GM18873 (cell line): Measurements from ENCODE around the gene NKIRAS2.

Experiments used
- ATAC-seq: cut with Tn5 transposase; IDR thresholded peaks from one replicate; pipeline ENCODE4 v1.9.1; 2021; ENCODE audit warnings: mild to moderate bottlenecking, moderate library complexity, moderate number of reproducible peaks; ENCODE audit not compliant: unreplicated experiment, low FRiP score

The NKIRAS2 gene

DNA sequence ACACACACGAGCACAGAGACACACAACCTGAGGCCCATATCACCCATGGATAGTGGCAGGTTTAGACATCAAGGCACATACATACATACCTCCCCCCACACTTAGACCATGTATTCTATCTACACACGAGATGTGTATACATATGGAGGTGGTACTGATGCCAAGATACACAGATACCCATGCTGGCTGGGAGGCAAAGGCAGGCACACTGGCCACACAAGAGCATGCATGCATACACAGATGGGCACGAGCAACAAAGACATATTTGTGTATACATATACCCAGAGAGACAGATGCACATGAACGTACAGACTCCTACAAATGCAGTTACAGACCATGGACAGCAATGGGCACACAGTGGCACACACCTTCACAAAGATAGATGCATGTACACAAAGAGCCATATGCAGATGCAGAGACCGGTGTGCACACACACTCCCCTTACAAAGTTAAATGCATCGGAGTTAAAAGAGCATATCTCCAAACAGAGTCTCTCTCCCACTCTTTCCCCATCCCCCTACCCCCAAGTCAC, 32.5 kb downstream of the NKIRAS2 start:
- ATAC-seq, result no peak

DNA sequence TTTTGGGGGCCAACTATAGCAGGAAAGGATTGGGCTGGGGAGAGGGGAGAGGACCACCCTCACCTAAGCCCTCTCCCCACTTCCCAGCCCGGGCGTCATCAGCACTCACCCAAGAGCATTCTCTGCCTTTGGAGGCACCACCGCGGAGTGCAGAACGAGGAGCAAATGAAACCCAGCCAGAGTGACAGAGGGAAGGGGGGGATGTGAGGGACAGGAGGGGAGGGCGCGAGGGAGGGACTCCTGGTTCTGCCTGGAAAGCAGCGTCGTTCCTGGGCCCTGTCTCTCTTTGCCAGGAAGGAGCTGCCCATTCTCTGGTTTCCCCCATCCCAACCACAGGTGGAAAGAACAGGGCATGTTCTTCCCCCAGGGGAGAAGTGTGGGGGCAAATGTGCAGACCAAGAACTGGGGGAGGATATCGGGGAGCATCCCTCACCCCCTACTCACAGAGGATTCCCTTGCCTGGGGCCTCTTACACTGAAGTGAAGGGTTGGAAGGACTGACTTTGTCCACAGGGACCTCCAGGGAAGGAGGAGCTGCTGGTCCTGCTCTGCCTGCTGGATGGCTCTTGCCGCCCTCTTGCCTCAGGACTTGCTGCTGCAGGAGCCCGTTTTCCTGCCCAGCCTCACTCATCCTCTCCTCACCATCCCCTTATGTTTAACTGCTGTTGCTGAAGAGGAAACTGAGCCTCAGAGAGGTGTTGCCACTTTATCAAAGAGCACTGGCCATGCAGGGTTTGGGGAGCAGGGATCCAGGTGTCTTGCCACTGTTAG, 34.0 kb downstream of the NKIRAS2 start:
- no peak for ATAC-seq

DNA sequence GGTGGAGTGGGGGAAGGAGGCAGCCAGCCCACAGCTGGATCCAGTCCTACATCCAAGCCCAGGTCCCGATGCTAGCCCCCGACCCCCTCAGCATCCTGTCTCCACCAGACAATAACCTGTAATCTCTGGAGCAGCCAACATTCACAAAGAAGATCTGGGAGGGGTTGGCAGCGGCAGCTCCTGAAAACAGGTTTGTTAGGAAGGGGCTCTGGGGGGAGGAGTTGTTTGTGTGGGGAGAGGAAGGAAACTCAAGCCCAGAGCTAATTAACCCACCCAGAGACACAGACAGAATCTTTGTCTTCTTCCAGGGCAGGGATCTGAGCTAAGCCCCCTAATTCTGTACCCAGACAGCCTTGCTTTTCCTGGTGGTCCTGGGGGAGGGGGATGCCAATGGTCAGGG, 35.1 kb downstream of the NKIRAS2 start:
- no peak for ATAC-seq

DNA sequence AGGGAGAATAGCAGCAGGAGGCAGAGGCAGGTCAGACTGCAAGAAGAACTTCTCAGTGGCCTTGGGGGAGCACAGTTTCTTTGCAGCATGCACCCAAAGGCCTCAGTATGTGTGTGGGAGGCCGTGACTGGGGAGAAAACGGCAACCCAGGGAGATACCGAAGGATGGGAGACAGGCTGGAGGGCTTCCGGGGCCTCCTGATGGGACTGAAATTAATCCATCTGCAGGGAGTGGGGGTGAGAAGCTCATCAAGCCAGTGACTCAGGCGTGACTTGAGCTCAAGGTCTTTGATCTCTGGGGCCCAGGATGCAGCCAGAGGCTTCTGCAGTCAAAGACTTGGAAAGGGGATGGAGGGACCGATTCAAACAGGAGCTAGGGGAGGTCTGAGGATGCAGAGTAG, 35.6 kb downstream of the NKIRAS2 start:
- ATAC-seq, result no peak

DNA sequence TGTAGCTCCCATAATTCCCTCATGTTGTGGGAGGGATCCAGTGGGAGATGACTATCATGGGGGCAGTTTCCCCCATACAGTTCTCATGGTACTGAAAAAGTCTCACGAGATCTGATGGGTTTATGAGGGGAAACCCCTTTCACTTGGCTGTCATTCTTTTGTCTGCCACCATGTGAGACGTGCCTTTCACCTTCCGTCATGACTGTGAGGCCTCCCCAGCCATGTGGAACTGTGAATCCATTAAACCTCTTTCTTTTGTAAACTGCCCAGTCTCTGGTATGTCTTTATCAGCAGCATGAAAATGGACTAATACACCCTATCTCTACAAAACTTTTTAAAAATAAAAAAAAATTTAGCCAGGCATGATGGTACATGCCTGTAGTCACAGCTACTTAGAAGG, 36.7 kb downstream of the NKIRAS2 start:
- no peak for ATAC-seq

DNA sequence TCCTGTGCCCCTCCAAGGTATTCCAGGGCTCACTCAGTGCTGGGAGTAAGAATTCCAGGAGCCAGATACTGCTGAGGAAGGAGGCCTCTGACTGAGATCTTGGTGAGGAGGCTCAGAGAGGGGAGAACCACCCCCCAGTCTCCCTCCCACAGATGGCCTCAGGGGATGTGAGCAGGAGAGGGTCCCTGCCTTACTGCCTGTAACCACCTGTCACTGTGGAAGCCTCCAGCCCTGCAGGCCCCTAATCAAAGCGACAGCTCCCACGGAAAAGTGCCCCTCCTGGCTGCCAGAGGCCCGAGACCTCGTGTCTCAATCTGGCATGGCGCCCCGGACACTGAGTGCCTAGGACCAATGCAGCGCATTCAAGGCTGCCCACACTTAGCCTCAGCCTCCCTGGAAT, 38.2 kb downstream of the NKIRAS2 start:
- ATAC-seq, result no peak

DNA sequence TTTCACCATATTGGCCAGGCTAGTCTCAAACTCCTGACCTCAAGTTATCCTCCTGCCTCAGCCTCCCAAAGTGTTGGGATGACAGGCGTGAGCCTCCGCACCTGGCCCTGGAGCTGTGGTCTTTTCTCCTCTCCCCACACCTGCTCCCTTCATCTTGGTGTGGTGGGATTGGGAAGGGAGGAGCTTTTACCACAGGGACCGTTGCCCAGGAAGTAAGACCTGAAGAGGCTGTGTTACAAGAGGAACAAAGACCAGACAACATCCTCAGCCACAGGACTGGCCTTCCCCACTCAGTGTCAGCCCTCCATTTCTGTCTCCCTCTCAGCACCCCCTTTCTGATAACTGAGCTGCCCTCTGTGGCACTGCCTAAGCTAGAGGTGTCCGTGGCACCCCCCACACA, 39.9 kb downstream of the NKIRAS2 start:
- no peak for ATAC-seq

DNA sequence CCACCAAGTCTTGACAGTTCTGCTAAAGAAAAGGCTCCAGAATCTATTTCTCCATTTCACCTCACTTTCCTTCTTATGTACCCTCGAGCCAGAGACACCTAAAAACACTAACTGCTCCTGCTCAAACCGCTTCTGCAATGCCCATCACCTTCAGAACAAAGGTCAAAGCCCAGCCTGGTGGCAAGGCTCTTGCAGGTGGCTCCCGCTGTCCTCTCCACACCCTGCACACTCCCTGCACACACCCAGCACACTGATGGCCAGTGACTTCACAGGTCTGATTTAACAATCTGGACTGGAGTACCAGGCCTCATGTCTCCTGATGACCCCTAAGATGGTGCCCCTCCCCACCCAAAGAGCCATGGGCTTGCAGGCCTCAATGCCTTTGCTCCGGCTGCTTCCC, 40.3 kb downstream of the NKIRAS2 start:
- no peak for ATAC-seq

DNA sequence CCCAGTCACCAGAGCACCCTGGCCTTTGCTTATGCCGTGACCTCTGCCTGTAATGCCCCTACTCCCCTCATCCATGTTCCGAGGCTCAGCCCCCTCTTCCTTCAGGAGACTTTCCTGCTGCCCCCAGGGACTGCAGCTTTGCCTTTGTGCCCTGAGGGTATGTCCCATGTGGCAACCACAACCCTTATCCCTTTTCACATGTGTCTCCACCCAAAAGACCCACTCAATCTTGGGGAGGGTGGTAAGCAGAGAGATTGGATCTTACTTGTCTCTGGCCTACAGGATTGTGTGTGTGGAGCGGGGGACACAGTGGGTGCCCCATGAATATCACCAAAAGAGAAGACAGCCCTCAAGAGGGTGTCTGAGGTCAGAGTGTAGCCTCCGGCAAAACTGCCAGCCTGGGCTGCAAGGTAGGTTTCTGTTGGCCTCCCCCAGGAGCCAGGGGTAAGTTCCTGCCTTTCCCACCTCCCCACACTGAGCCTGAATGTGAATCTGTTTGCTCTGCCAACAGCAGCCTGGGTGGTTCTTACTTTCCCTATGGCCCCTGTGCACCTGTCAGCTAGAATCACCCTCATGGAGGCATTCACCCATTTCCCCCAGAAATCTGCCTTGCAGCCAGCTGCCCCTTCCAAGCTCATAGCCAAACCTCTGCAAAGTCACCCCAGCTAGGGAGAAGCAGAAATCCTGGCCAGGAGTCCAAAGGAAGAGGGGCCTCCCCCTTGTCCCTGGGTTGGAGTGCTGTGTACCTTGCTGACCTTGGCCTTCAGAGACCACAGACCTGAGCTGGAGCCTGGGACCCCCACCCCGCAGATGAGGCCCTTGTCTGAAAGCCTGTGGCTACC, 42.0 kb downstream of the NKIRAS2 start:
- no peak for ATAC-seq

DNA sequence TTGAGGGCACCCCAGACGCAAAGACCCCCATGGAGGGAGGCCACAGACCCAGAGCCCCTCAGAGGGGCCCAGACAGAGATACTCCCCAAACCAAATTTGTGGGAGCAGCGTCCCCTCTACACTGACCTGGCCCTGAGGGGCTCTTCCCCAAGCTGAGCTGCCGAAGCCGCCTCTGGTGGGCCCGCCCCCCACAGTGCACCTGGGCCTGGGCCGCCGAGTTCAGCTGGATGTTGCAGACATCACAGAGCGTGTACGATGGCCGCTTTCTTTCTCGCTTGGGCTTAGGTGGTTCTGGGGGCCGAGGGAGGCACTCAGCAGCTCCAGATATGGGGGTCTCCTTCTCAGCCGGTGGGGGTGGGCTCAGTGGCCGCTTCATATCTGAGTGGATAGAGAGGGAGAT, 42.8 kb downstream of the NKIRAS2 start:
- ATAC-seq, result no peak

DNA sequence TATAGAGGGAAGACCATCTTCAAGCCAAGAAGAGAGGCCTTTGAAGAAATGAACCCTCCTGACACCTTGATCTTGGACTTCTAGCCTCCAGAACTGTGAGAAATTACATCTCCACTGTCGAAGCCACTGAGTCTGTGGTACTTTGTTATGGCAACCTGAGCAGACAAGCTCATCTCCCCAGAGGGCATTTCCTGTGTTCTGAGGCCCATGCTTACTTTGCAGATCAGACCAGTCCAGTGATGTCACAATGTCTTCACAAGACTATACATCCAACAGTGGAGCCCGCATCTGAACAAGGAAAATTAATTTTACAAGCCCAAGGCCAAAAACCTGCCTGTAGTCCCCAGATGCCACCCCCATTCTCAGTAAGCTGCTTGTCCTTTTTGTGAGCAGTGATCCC, 45.3 kb downstream of the NKIRAS2 start:
- no peak for ATAC-seq

DNA sequence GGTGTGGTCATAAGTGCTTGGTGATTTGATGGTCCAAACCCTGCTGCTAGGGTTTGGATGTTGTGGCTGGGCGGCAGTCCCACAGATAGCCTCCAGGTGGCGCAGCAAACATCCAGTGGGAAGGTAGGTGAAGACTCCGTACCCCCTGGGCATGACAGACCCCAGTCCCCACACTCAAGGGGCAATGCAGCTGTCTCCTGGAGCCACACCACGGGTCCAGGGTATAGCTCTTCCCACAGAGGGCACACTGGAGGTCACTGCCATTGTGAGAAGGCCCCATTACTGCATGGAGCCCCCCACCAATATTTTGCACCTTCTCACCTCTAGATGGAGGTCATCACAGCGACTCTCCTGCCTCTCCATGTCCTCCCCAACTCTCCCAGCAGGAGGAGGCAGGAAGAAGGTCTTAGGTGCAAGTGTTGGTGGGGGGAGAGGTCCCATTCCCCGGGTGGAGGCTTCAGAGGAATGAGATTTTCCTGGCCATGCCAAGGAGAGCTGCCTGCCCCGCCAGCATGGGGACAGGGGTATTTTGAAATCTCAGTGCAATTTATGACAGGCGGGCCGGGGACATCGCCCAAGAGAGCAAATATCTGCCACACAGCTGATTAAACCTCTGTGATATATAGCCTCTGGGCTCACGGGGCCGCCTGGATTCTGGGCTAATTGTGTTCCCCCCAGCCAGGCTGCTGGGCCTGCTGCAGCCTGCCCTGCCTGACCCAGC, 47.6 kb downstream of the NKIRAS2 start:
- no peak for ATAC-seq

DNA sequence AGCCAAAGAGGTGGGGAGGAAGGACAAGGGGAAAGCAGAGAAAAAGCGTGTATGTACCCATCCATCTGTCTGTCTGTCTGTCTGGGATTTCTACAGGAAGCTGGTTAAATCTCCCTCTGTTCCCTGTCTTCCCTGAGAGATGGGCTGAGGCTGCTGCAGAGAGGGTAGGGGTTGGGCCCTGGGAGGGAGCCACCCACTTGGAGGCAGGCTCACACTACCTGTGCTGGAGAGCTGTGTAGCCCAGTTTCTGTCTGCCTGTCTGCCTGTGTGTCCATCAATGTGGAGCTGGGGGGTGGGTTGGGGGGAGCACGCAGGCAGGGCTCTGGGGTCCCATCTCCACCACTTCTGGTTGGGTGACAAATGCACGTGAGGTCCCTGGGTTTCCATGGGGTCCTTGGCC, 49.1 kb downstream of the NKIRAS2 start:
- no peak for ATAC-seq

DNA sequence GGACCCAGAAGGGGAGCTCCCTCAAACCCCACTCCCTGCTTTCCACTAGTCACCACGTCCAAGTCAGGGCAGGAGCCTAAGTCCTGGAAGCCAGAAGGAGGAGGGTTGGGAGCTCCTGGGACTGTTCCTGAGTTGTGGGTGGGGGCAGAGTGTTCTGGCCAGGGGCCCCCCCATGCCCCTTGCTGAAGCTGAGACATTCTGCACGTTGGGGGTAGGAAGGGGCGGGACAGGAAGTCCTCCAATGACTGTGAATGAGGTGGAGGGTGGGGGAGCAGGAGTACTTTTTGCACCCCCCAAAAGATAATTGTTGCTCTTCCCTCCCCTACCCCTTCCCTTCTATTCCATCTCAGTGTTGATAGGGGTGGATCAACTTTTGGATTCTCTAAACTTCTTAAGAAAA, 51.9 kb downstream of the NKIRAS2 start:
- ATAC-seq, result no peak

DNA sequence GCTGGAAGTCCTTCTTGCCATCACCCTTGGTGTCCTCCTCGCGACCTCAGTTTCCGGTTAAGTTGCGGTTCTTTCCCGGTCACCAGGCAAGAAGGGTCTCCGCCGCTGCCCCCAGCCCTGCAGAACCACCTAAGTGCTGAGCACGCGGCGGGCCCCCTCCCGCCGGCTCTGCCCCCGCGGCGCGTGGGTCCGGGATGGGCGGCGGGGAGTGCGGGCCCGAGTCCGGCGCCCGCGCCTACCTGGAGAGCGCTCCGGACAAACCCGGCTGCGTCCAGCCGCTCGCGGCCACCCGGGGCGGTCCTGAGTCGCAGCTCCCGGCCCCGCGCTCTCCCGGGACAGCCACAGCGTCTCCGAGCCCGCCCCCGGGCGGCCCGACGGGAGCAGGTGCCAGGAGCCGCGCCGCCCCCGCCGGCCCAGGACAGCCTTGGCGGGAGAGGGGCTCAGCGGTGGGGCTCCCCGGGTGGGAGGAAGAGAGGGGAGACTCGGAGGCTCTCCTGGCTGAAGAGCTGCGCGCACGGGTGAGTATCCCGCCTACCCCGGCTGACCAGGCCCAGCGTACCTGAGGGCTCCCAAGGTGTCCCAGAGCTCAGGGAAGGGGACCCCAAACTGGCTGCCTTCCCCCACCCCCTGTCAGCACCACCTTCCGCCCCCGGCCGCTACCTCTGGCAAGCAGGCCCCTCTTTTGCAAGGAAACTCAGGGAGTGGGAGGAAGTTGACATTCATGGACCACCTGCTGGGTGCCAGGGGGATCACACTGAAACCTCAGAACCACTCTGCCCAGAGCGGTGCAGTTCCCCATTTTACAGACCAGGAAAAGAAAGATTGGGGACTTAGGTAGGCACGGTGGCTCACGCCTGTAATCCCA, 52.7 kb downstream of the NKIRAS2 start:
- ATAC-seq, result no peak
